Thyroid gland (tissue), 4 donors: ENCODE results near the gene TMEM59L. TPM values are rescaled to one million over a fixed set of nuclear protein-coding genes. Genes with fewer than 3 reads are reported as not detected.

Experiments used
- DNase-seq, 2 donors: peaks; one replicate each; pipeline ENCODE4 v3.0.0-alpha.2; 2019
- H3K27ac ChIP-seq, 3 donors: fragments of 200-600 bp; sonication (generic); 1 replicate in 2 of 3; 2 replicates in 1 of 3; pipeline ENCODE4 v1.5.1; 2016 to 2019; ENCODE audit warnings: mild to moderate bottlenecking in 1 of 3, moderate library complexity in 1 of 3
- H3K27me3 ChIP-seq: fragments of 200-600 bp; sonication (generic); one replicate; pipeline ENCODE4 v1.5.1; 2019
- H3K36me3 ChIP-seq, 2 donors: fragments of 200-600 bp; sonication (generic); one replicate each; pipeline ENCODE4 v1.5.1; 2016 to 2019
- H3K4me1 ChIP-seq, 2 donors: fragments of 200-600 bp; sonication (generic); one replicate each; pipeline ENCODE4 v1.5.1; 2017 to 2019
- H3K4me3 ChIP-seq, 3 donors: fragments of 200-600 bp; sonication (generic); replicated peaks in 1 of 3; 1 replicate in 2 of 3; 2 replicates in 1 of 3; pipeline ENCODE4 v1.5.1; 2016; ENCODE audit warnings: mild to moderate bottlenecking in 1 of 3
- H3K9me3 ChIP-seq: fragments of 200-600 bp; sonication (generic); one replicate; pipeline ENCODE4 v1.5.1; 2017
- CTCF ChIP-seq, 6 experiments: fragments of 200-600 bp in 3 of 6; fragments of 450-650 bp in 3 of 6; sonication (generic) in 3 of 6; IDR thresholded peaks; one replicate each; pipeline ENCODE4 v1.5.1; 2016 to 2019; ENCODE audit warnings: antibody characterized with exemption in 6 of 6, mild to moderate bottlenecking in 2 of 6, inconsistent platforms in 1 of 6, moderate library complexity in 1 of 6
- POLR2A ChIP-seq, 2 donors: fragments of 450-650 bp; IDR thresholded peaks; one replicate each; pipeline ENCODE4 v1.6.1; 2017; ENCODE audit warnings: antibody characterized with exemption in 2 of 2, mild to moderate bottlenecking in 2 of 2, moderate library complexity in 1 of 2
- WGBS, 2 donors: methylation state at CpG; one replicate each; pipeline ENCODE4 v1.1.5; 2017; 5-methylcytosine and 5-hydroxymethylcytosine counted together
- intact Hi-C: fragments of 100-400 bp; cut with DNase I; formaldehyde crosslinking; loops from one replicate; pipeline ENCODE4 v1.15.1; 2023
- total RNA-seq, 4 donors: library from RNA; depleted of rRNA; stranded (reverse); fragments of >200 nt; gene quantifications; one replicate each; pipeline ENCODE4 v1.2.3, GENCODE V29; 2016

TMEM59L gene
- total RNA-seq, 4 donors from 2014 or later = 1.3 to 3.1 (median 2.3) TPM

- Histone ChIP-seq H3K27ac (no peak overlapping the region), H3K4me3 (no peak overlapping the region), H3K27me3 (no peaks in the 10 kb centered on the region), H3K36me3 (peaks cover 19 to 27% of the 10 kb centered on the region in 2 donors), H3K4me1 (peaks cover 11 to 16% of the 10 kb centered on the region in 2 donors), H3K9me3 (no peaks in the 10 kb centered on the region)
- 92 to 96% methylated on average over 13 to 16 of the region's 18 CpGs for WGBS, 2 donors
- TF ChIP-seq POLR2A (IDR thresholded peaks at IDR 0.05) = no peak
- no peak for TF ChIP-seq CTCF (IDR thresholded peaks at IDR 0.05)
- intact Hi-C loops = no loop called here
- no peak for DNase-seq
Observed at GRCh38 chr19:18574691-18575291, 37.9 kb upstream of the TMEM59L start.

- no peak overlapping the region for H3K27ac ChIP-seq
- H3K36me3 ChIP-seq = peaks cover 19 to 27% of the 10 kb centered on the region in 2 donors
- no peak overlapping the region for H3K4me3 ChIP-seq
- H3K9me3 ChIP-seq = no peaks in the 10 kb centered on the region
- intact Hi-C loops = no loop called here
- H3K27me3 ChIP-seq = no peaks in the 10 kb centered on the region
- 93 to 99% methylated on average over 8 of the region's 8 CpGs for WGBS, 2 donors
- no peak for TF ChIP-seq POLR2A (IDR thresholded peaks at IDR 0.05)
- TF ChIP-seq CTCF (IDR thresholded peaks at IDR 0.05) = no peak
- peaks cover 11 to 12% of the 10 kb centered on the region in 2 donors for H3K4me1 ChIP-seq
- no peak for DNase-seq
Observed at GRCh38 chr19:18576383-18576782, 36.3 kb upstream of the TMEM59L start.

- DNase-seq = no peak
- H3K36me3 ChIP-seq = peaks cover 19 to 27% of the 10 kb centered on the region in 2 donors
- H3K9me3 ChIP-seq = no peaks in the 10 kb centered on the region
- TF ChIP-seq CTCF (IDR thresholded peaks at IDR 0.05) (no peak), POLR2A (IDR thresholded peaks at IDR 0.05) (no peak)
- H3K27me3 ChIP-seq = no peaks in the 10 kb centered on the region
- no peak overlapping the region for H3K27ac ChIP-seq
- no peak overlapping the region for H3K4me3 ChIP-seq
- intact Hi-C loops = no loop called here
- WGBS, 2 donors = 91 to 92% methylated on average over 21 of the region's 21 CpGs
- peaks cover 7 to 9% of the 10 kb centered on the region in 2 donors for H3K4me1 ChIP-seq
Observed at GRCh38 chr19:18577365-18577914, 35.2 kb upstream of the TMEM59L start.

GRCh38 chr19:18580311-18580710 is 32.4 kb upstream of the TMEM59L start:
- no peaks in the 10 kb centered on the region for H3K9me3 ChIP-seq
- peaks cover 7 to 9% of the 10 kb centered on the region in 2 donors for H3K36me3 ChIP-seq
- no peak overlapping the region for H3K4me3 ChIP-seq
- no peaks in the 10 kb centered on the region for H3K27me3 ChIP-seq
- intact Hi-C loops = loop anchor here (10.0 kb wide), 1 partner anchor 136 kb away; no protein-coding TSS in a partner anchor
- DNase-seq = no peak
- no peaks in the 10 kb centered on the region for H3K4me1 ChIP-seq
- H3K27ac ChIP-seq = no peak overlapping the region
- no peak for TF ChIP-seq CTCF (IDR thresholded peaks at IDR 0.05)
- TF ChIP-seq POLR2A (IDR thresholded peaks at IDR 0.05) = no peak
- 60 to 79% methylated on average over 6 to 7 of the region's 7 CpGs for WGBS, 2 donors

- WGBS, 2 donors = 60 to 70% methylated on average over 2 of the region's 2 CpGs
- H3K27me3 ChIP-seq = no peaks in the 10 kb centered on the region
- no peak overlapping the region for H3K27ac ChIP-seq
- no peak for TF ChIP-seq CTCF (IDR thresholded peaks at IDR 0.05)
- TF ChIP-seq POLR2A (IDR thresholded peaks at IDR 0.05) = no peak
- H3K9me3 ChIP-seq = no peaks in the 10 kb centered on the region
- no peak for DNase-seq
- H3K4me3 ChIP-seq = no peak overlapping the region
- H3K36me3 ChIP-seq = no peaks in the 10 kb centered on the region
- intact Hi-C loops = loop anchor here (10.0 kb wide), 1 partner anchor 142 kb away; no protein-coding TSS in a partner anchor
- H3K4me1 ChIP-seq = peaks cover 9 to 13% of the 10 kb centered on the region in 2 donors
Observed at GRCh38 chr19:18586306-18586705, 26.4 kb upstream of the TMEM59L start.
